GM23338 (cell line): Measurements from ENCODE around the gene SMURF2.

Experiments used
- CREB1 ChIP-seq: fragments of 250-450 bp; sonication (Bioruptor Pico); IDR thresholded peaks from 2 replicates; pipeline ENCODE4 v1.5.0; 2020; ENCODE audit warnings: low read depth, mild to moderate bottlenecking, moderate library complexity
- CTCF ChIP-seq, 2 experiments: fragments of 200-600 bp in 1 of 2; sonication (generic) in 1 of 2; conservative IDR thresholded peaks; 2 replicates each; pipeline versions ENCODE4 v1.5.1 to v1.6.1; 2016 to 2017; ENCODE audit warnings: antibody characterized with exemption in 2 of 2, low read depth in 2 of 2, mild to moderate bottlenecking in 2 of 2, moderate library complexity in 1 of 2
- EZH2 ChIP-seq: fragments of 200-600 bp; sonication (generic); IDR thresholded peaks from one replicate; pipeline ENCODE4 v1.8.0; 2017; ENCODE audit warnings: antibody characterized with exemption, mild to moderate bottlenecking, low read depth; ENCODE audit not compliant: unreplicated experiment
- EZH2phosphoT487 ChIP-seq: fragments of 200-600 bp; sonication (generic); IDR thresholded peaks from one replicate; pipeline ENCODE4 v1.8.1; 2018; ENCODE audit warnings: antibody characterized with exemption; ENCODE audit not compliant: unreplicated experiment
- JUNB ChIP-seq: IDR thresholded peaks from one replicate; pipeline ENCODE4 v1.6.1; 2016; ENCODE audit warnings: antibody characterized with exemption; ENCODE audit not compliant: unreplicated experiment
- NANOG ChIP-seq: IDR thresholded peaks from 2 replicates; pipeline ENCODE4 v1.6.1; 2016; ENCODE audit warnings: antibody characterized with exemption, borderline replicate concordance
- POLR2AphosphoS5 ChIP-seq: IDR thresholded peaks from 2 replicates; pipeline ENCODE4 v1.6.1; 2016; ENCODE audit warnings: antibody characterized with exemption, low read depth
- REST ChIP-seq: IDR thresholded peaks from one replicate; pipeline ENCODE4 v1.6.1; 2018; ENCODE audit warnings: antibody characterized with exemption; ENCODE audit not compliant: unreplicated experiment
- STAT1 ChIP-seq: IDR thresholded peaks from one replicate; pipeline ENCODE4 v1.6.1; 2016; ENCODE audit warnings: antibody characterized with exemption; ENCODE audit not compliant: unreplicated experiment
- ZNF331 ChIP-seq: fragments of 250-450 bp; sonication (Bioruptor Pico); IDR thresholded peaks from 2 replicates; pipeline ENCODE4 v1.5.0; 2020; ENCODE audit warnings: low read depth, mild to moderate bottlenecking, moderate library complexity
- ZNF462 ChIP-seq: fragments of 250-450 bp; sonication (Bioruptor Pico); IDR thresholded peaks from 2 replicates; pipeline ENCODE4 v1.5.0; 2020; ENCODE audit warnings: mild to moderate bottlenecking, moderate library complexity
- TF ChIP-seq, protein P1 (sequence below): IDR thresholded peaks from 2 replicates; pipeline ENCODE4 v1.6.1; 2016; ENCODE audit warnings: antibody characterized with exemption

- no peak for TF ChIP-seq REST
- TF ChIP-seq CTCF (conservative IDR thresholded peaks at IDR 0.05; ENCODE audit: low read depth in 2 of 2): no peak
- TF ChIP-seq POLR2AphosphoS5: no peak
- no peak for TF ChIP-seq EZH2
- TF ChIP-seq EZH2phosphoT487: no peak
- TF ChIP-seq, protein P1, sequence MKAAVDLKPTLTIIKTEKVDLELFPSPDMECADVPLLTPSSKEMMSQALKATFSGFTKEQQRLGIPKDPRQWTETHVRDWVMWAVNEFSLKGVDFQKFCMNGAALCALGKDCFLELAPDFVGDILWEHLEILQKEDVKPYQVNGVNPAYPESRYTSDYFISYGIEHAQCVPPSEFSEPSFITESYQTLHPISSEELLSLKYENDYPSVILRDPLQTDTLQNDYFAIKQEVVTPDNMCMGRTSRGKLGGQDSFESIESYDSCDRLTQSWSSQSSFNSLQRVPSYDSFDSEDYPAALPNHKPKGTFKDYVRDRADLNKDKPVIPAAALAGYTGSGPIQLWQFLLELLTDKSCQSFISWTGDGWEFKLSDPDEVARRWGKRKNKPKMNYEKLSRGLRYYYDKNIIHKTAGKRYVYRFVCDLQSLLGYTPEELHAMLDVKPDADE: no peak
- TF ChIP-seq ZNF331 (CRISPR knock-in tag): no peak
- no peak for TF ChIP-seq STAT1
- no peak for TF ChIP-seq JUNB
- no peak for TF ChIP-seq CREB1 (CRISPR knock-in tag)
- no peak for TF ChIP-seq NANOG
- no peak for TF ChIP-seq ZNF462 (CRISPR knock-in tag)
Observed at GRCh38 chr17:64618848-64619247, 43.3 kb downstream of the SMURF2 start.
